Right renal pelvis (tissue), 4 donors: ENCODE measurements around the gene PIERCE2. TPM values are rescaled to one million over a fixed set of nuclear protein-coding genes. Genes with fewer than 3 reads are reported as not detected.
A peak's percentile ranks its signal among the peaks of the same experiment; 100 is the strongest.
"Not testable (repeated sequence)": the region's sequence is repeated elsewhere in the genome, so short reads cannot be mapped to it uniquely, and the experiment has no call there.

ENCODE experiments used
- DNase-seq, 4 donors: peaks; one replicate each; pipeline ENCODE4 v3.0.0-alpha.2; 2013; ENCODE audit warnings: low read depth in 4 of 4, low spot score in 3 of 4, missing footprints in 1 of 4
- polyA plus RNA-seq, 4 donors: library from polyadenylated mRNA; unstranded; fragments of 120-200 nt; gene quantifications; one replicate each; pipeline ENCODE4 v1.2.1, GENCODE V29; 2013; ENCODE audit not compliant: insufficient read length in 4 of 4

PIERCE2 gene
- polyA plus RNA-seq = 1 to 10 TPM; 5.3 to 8.0 (median 7.5) TPM

- DNase-seq = peak; percentile 85 to 90 (median 88)
These were observed at the start of gene PIERCE2, which contains the start of gene CCPG1 for GRCh38 chr15:55408012-55408928. TSS of gene PIERCE2 (plus strand) at chr15:55408495. CDS start at chr15:55408769, 274 bp downstream. TSS of gene CCPG1 (minus strand) at chr15:55408359. CDS start at chr15:55389424, 18,935 bp downstream.

GRCh38 chr15:55360256-55360655 lies 48.0 kb upstream of the PIERCE2 start:
- DNase-seq = no peak

- DNase-seq = no peak
These were observed 47.2 kb upstream of the PIERCE2 start for GRCh38 chr15:55361048-55361447.

GRCh38 chr15:55362641-55363040 lies 45.7 kb upstream of the PIERCE2 start:
- DNase-seq = no peak

GRCh38 chr15:55366981-55367380 lies 41.3 kb upstream of the PIERCE2 start:
- no peak for DNase-seq

GRCh38 chr15:55372701-55373440 lies 35.4 kb upstream of the PIERCE2 start:
- no peak for DNase-seq

- no peak for DNase-seq
These were observed 29.2 kb upstream of the PIERCE2 start for GRCh38 chr15:55379095-55379494.

GRCh38 chr15:55381595-55381994 lies 26.7 kb upstream of the PIERCE2 start:
- DNase-seq = no peak

- no peak for DNase-seq
These were observed 24.6 kb upstream of the PIERCE2 start for GRCh38 chr15:55383687-55384086.

- DNase-seq = no peak
These were observed 21.3 kb upstream of the PIERCE2 start for GRCh38 chr15:55387027-55387426.

- DNase-seq = no peak
These were observed 19.1 kb upstream of the PIERCE2 start for GRCh38 chr15:55389264-55389607.

GRCh38 chr15:55394694-55395093 lies 13.6 kb upstream of the PIERCE2 start:
- DNase-seq = no peak

GRCh38 chr15:55398243-55398642 lies 10.1 kb upstream of the PIERCE2 start:
- no peak for DNase-seq

GRCh38 chr15:55400050-55400449 lies 8.2 kb upstream of the PIERCE2 start:
- not testable (repeated sequence) for DNase-seq

- DNase-seq = no peak
These were observed 6.5 kb upstream of the PIERCE2 start for GRCh38 chr15:55401786-55402246.

- no peak for DNase-seq
These were observed 5.6 kb upstream of the PIERCE2 start for GRCh38 chr15:55402707-55403106.

GRCh38 chr15:55403531-55403930 lies 4.8 kb upstream of the PIERCE2 start:
- no peak for DNase-seq

GRCh38 chr15:55407498-55408011 lies 740 bp upstream of the PIERCE2 start:
- DNase-seq = peak in 1 of 4 donors; percentile 8

GRCh38 chr15:55408976-55409375 lies 681 bp downstream of the PIERCE2 start:
- not testable (repeated sequence) for DNase-seq

GRCh38 chr15:55417678-55418077 lies 9.4 kb downstream of the PIERCE2 start:
- not testable (repeated sequence) for DNase-seq
